ENCODE results near the gene COX19.

DNA sequence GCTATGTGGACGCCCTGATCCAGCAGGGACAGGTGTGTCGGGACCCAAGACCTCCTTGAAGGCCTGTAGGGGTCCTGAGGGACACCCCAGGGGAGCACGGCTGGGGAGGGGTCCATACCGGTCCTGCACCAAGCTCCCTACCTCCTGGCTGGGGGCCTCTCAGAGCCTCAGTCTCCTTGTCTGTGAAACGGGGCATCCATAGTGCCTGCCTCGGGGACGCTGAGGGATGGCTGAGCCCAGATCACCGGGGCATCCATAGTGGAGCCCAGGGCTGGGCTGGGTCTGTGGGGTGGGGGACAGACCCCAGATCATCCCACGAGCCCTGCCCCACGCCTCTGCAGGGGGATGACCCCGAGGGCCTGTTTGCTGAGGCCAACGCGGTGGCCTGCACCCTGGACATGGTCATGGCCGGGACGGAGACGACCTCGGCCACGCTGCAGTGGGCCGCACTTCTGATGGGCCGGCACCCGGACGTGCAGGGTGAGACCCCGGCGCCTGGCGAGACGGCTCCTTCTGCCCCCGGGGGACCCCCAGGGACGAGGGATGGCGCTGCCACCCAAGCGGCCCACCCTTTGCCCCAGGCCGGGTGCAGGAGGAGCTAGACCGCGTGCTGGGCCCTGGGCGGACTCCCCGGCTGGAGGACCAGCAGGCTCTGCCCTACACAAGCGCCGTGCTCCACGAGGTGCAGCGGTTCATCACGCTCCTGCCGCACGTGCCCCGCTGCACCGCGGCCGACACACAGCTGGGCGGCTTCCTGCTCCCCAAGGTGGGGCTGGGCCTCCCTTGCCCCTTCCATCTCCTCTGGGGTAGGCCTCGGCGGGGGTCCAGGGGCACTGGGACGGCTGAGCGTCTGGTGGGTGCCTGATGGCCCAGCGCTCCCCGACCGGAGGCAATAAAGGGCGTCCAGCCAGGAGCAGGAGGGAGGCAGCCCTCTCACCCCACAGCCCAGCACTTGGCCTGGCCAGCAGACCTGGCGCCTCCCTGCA, 11.7 kb upstream of the COX19 start:
- TF ChIP-seq, protein P1, sequence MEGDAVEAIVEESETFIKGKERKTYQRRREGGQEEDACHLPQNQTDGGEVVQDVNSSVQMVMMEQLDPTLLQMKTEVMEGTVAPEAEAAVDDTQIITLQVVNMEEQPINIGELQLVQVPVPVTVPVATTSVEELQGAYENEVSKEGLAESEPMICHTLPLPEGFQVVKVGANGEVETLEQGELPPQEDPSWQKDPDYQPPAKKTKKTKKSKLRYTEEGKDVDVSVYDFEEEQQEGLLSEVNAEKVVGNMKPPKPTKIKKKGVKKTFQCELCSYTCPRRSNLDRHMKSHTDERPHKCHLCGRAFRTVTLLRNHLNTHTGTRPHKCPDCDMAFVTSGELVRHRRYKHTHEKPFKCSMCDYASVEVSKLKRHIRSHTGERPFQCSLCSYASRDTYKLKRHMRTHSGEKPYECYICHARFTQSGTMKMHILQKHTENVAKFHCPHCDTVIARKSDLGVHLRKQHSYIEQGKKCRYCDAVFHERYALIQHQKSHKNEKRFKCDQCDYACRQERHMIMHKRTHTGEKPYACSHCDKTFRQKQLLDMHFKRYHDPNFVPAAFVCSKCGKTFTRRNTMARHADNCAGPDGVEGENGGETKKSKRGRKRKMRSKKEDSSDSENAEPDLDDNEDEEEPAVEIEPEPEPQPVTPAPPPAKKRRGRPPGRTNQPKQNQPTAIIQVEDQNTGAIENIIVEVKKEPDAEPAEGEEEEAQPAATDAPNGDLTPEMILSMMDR (conservative IDR thresholded peaks at IDR 0.05; ENCODE audit: low read depth, low read length), result no peak
- TF ChIP-seq EZH2 (IDR thresholded peaks at IDR 0.05; ENCODE audit: low read length, unreplicated experiment), result no peak

All from PC-3 (cell line).